MM.1S (cell line): ENCODE measurements around the gene CCL19.

Source experiments
- DNase-seq: peaks from one replicate; pipeline ENCODE4 v3.0.0-alpha.2; 2015
- H2AFZ ChIP-seq: fragments of 300-600 bp; sonication (generic); 2 replicates; pipeline ENCODE4 v1.6.0; 2016; ENCODE audit warnings: antibody characterized with exemption, low read length
- H3F3A ChIP-seq: fragments of 300-600 bp; sonication (generic); 2 replicates; pipeline ENCODE4 v1.6.1; 2016; ENCODE audit warnings: mild to moderate bottlenecking, antibody characterized with exemption, low read length, moderate library complexity, mixed read lengths; ENCODE audit not compliant: insufficient read depth
- H3K27ac ChIP-seq: fragments of 300-600 bp; sonication (generic); 2 replicates; pipeline ENCODE4 v1.5.1; 2016; ENCODE audit warnings: mild to moderate bottlenecking, low read length
- H3K27me3 ChIP-seq: fragments of 300-600 bp; sonication (generic); replicated peaks from 2 replicates; pipeline ENCODE4 v1.6.0; 2016; ENCODE audit warnings: low read length; ENCODE audit not compliant: insufficient read depth
- H3K36me3 ChIP-seq: fragments of 300-600 bp; sonication (generic); replicated peaks from 2 replicates; pipeline ENCODE4 v1.6.1; 2016; ENCODE audit warnings: mild to moderate bottlenecking, low read length, mixed read lengths; ENCODE audit not compliant: insufficient read depth
- H3K4me1 ChIP-seq: fragments of 300-600 bp; sonication (generic); 2 replicates; pipeline ENCODE4 v1.6.1; 2016; ENCODE audit warnings: low read length, mixed read lengths
- H3K4me2 ChIP-seq: fragments of 300-600 bp; sonication (generic); 2 replicates; pipeline ENCODE4 v1.6.0; 2016; ENCODE audit warnings: low read depth, low read length
- H3K4me3 ChIP-seq: fragments of 300-600 bp; sonication (generic); 2 replicates; pipeline ENCODE4 v1.5.1; 2016; ENCODE audit warnings: low read length, mixed read lengths
- H3K79me2 ChIP-seq: fragments of 300-600 bp; sonication (generic); 2 replicates; pipeline ENCODE4 v1.6.1; 2016; ENCODE audit warnings: mixed run types, low read length, mixed read lengths
- H3K9ac ChIP-seq: fragments of 300-600 bp; sonication (generic); 2 replicates; pipeline ENCODE4 v1.6.1; 2016; ENCODE audit warnings: low read length, mixed read lengths
- H3K9me2 ChIP-seq: fragments of 300-600 bp; sonication (generic); replicated peaks from 2 replicates; pipeline ENCODE4 v1.6.1; 2016; ENCODE audit warnings: mild to moderate bottlenecking, low read length, mixed read lengths; ENCODE audit not compliant: insufficient read depth
- H3K9me3 ChIP-seq: fragments of 300-600 bp; sonication (generic); replicated peaks from 2 replicates; pipeline ENCODE4 v1.6.1; 2016; ENCODE audit warnings: mild to moderate bottlenecking, low read length, mixed read lengths; ENCODE audit not compliant: insufficient read depth
- H4K20me1 ChIP-seq: fragments of 300-600 bp; sonication (generic); 2 replicates; pipeline ENCODE4 v1.6.1; 2016; ENCODE audit warnings: mild to moderate bottlenecking, low read length, moderate library complexity, mixed read lengths; ENCODE audit not compliant: insufficient read depth
- CTCF ChIP-seq: fragments of 300-600 bp; sonication (generic); IDR thresholded peaks from 2 replicates; pipeline ENCODE4 v1.5.1; 2016; ENCODE audit warnings: antibody characterized with exemption, low read length, mixed read lengths
- EZH2 ChIP-seq: fragments of 300-600 bp; sonication (generic); optimal IDR thresholded peaks from 2 replicates; pipeline ENCODE3; 2017; ENCODE audit warnings: low read depth, mild to moderate bottlenecking, antibody characterized with exemption, low read length, mixed read lengths
- EZH2phosphoT487 ChIP-seq: fragments of 300-600 bp; sonication (generic); IDR thresholded peaks from 2 replicates; pipeline ENCODE4 v1.6.1; 2018; ENCODE audit warnings: antibody characterized with exemption, low read length

The CCL19 gene

GRCh38 chr9:34719021-34719768 is 28.1 kb upstream of the CCL19 start:
- Histone ChIP-seq H3K27ac (no peak overlapping the region), H3K27me3 (no peaks in the 10 kb centered on the region), H4K20me1 (no peaks in the 10 kb centered on the region), H3K9me2 (no peaks in the 10 kb centered on the region), H2AFZ (no peak overlapping the region), H3K79me2 (no peaks in the 10 kb centered on the region), H3K4me3 (no peak overlapping the region), H3K36me3 (no peaks in the 10 kb centered on the region), H3K9ac (no peak overlapping the region), H3K9me3 (no peaks in the 10 kb centered on the region), H3K4me2 (no peak overlapping the region), H3F3A (no peaks in the 10 kb centered on the region), H3K4me1 (no peaks in the 10 kb centered on the region)
- TF ChIP-seq EZH2 (no peak), CTCF (no peak), EZH2phosphoT487 (no peak)
- no peak for DNase-seq

GRCh38 chr9:34717996-34718614 is 27.0 kb upstream of the CCL19 start:
- H4K20me1 ChIP-seq, result no peaks in the 10 kb centered on the region
- no peak overlapping the region for H3K4me3 ChIP-seq
- H3K4me2 ChIP-seq, result no peak overlapping the region
- H3K27ac ChIP-seq, result no peak overlapping the region
- no peaks in the 10 kb centered on the region for H3K36me3 ChIP-seq
- DNase-seq, result no peak
- H3K79me2 ChIP-seq, result no peaks in the 10 kb centered on the region
- no peak overlapping the region for H2AFZ ChIP-seq
- no peaks in the 10 kb centered on the region for H3K4me1 ChIP-seq
- no peaks in the 10 kb centered on the region for H3F3A ChIP-seq
- no peaks in the 10 kb centered on the region for H3K27me3 ChIP-seq
- H3K9ac ChIP-seq, result no peak overlapping the region
- TF ChIP-seq EZH2phosphoT487 (no peak), CTCF (no peak), EZH2 (no peak)
- no peaks in the 10 kb centered on the region for H3K9me3 ChIP-seq
- H3K9me2 ChIP-seq, result no peaks in the 10 kb centered on the region

GRCh38 chr9:34716711-34717110 is 25.6 kb upstream of the CCL19 start:
- Histone ChIP-seq H3K4me3 (no peak overlapping the region), H2AFZ (no peak overlapping the region), H3F3A (no peaks in the 10 kb centered on the region), H3K36me3 (no peaks in the 10 kb centered on the region), H3K9me2 (no peaks in the 10 kb centered on the region), H3K79me2 (no peaks in the 10 kb centered on the region), H3K9me3 (no peaks in the 10 kb centered on the region), H3K4me1 (no peaks in the 10 kb centered on the region), H3K9ac (no peak overlapping the region), H3K27ac (no peak overlapping the region), H3K4me2 (no peak overlapping the region), H3K27me3 (no peaks in the 10 kb centered on the region), H4K20me1 (no peaks in the 10 kb centered on the region)
- TF ChIP-seq EZH2 (no peak), CTCF (no peak), EZH2phosphoT487 (no peak)
- DNase-seq, result no peak
